NCI-H2196 (cell line): ENCODE data around the gene THAP4.
A peak's percentile ranks its signal among the peaks of the same experiment; 100 is the strongest.
"Not testable (repeated sequence)": the region's sequence is repeated elsewhere in the genome, so short reads cannot be mapped to it uniquely, and the experiment has no call there.

ENCODE experiments used
- DNase-seq: peaks from one replicate; lab custom pipeline; 2025; ENCODE audit not compliant: unreplicated experiment; lab: John Stamatoyannopoulos, UW

Gene THAP4

DNA sequence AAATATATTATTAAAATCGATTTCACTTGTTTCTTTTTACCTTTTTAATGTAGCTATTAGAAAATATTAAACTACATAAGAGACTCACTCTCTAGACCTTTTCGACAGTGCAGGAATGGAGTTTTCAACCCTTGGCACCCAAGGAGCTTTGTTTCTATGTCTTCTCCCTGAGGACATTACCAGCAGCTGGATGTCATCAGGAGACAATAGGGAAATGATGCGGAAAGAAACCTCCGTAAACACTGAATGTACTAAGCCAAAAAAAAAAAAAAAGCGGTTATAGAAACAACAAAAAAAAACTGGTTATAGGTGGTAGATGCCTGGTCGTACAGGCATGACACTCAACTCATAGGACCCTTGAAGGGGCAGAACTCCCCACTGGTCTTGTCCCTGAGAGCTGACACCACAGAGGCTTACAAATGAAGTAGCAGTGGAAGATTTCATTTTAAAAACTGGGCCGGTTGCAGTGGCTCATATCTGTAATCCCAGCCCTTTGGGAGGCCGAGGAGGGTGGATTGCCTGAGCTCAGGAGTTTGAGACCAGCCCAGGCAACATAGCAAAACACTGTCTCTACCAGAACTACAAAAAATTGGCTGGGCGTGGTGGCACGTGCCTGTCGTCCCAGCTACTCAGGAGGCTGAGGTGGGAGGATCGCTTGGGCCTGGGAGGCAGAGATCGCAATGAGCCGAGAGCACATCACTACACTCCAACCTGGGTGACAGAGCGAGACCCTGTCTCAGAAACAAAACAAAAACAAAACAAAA is 23.8 kb downstream of the THAP4 start:
- DNase-seq = no peak

DNA sequence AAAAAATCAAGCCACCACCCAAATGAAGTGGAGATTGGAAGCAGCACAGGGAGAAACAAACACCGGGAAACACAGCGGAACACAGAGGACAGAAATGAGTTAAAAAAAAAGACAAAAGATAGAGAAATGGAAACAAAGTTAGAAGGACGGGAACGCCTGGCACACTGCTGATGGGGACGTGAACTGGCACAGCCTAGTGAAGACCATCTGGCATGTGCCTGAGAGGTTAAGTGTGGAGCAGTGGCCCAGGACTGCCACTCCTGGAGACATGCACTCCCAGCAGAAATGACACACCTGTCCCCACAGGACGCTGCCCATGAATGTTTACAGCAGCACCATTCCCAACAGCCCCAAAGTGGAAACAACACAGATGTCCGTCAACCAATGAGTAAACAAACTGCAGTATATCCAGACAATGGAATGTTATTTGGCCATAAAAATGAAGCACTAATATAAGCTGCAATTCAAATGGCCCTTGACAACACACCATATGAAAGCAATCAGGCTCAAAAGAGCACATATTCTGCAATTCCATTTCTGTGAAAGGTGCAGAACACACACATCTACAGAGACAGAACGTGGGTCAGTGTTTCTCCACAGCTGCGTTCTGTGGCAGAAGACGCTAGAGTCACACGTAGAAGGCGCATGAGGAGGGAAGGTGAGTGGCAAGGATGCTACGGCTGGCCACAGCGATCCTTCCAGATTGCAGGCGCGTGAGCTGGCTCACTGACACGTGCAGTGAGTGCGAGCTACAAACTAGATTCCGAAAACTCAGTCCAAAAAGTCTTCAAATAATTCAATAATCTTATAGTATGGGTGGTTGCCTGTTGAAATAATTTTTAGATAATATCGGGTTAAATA is 24.6 kb downstream of the THAP4 start:
- no peak for DNase-seq

DNA sequence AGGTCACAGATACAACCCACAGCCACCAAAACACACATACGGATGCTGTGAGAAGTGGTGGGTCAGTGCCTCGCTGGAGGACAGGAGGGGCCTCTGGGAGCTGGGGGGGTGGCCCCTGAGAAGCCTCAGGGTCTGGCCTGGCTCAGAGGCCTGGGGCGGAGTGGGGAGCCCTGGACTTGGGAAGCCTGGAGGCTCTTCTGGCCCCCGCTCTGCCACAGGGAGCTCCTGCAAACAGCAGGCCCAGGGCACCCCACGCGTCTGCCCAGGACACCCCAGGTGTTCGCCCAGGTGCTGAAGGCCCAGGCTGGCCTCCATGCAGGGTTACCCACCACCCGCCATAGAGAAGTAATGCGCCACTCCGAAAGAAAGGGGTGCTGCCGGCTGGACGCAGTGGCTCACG is 25.9 kb downstream of the THAP4 start:
- no peak for DNase-seq

DNA sequence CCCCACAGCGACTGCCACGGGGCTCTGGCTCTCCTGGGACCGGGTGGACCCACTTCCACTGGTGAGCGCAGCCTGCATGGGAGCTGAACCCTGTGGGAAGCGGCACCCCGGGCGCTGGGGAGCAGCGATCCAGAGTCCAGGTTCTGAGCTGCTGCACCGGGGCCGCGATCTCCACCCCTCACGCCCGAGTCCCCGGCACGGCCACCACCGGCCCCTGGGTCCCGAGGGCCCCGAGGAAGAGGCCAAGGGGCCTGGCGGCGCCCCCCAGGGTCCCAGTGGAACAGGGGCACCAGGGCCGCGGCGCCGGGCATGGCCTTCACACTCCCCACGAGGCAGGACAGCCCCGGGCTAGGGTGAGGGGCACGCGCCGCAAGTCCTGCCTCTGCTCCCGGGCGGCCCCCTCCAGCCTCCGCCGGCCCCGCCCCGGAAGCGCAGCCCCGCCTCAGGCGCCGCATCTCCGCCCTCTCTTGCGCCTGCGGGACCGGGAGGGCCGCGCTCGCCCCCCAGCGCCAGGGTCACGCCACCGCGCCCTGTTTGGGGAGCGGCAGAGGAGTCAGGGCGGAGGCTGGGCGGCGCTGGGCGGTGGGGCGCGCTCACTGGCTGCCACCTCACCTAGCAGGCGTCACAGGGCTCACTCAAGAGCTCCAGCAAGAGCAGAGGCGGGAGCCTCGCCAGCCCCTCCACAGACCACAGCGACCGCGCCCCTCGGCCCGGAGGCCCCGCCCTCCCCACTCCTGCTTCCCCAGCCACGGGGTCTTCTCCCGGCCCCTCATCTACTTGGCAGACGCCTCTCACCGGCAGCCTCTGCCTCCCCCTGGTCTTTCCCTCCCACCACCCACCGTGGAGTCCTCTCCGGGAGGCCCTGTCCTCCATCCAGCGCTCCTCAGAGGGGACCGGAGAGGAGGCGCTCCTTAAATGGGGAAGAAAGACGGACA is 26.8 kb downstream of the THAP4 start:
- peak; percentile 45 for DNase-seq

DNA sequence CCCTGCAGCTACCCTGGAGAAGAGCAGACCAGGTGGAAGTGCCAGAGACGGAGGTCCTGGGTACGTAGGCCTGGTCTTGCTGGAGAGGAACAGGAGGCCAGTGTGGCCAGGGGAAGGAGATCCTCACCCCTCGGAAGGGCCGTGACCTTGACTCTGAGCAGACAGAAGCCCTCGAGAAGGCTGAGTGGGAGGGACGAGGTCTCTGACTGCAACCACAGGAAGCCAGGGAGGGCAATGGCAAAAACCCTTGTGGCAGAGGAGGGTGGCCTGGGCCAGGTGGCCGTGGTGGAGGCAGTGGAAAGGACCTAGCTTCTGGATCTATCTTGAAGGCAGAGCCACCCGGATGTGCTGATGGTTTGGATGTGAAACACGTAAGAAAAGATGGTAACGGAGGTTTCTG is 28.1 kb downstream of the THAP4 start:
- DNase-seq = no peak

DNA sequence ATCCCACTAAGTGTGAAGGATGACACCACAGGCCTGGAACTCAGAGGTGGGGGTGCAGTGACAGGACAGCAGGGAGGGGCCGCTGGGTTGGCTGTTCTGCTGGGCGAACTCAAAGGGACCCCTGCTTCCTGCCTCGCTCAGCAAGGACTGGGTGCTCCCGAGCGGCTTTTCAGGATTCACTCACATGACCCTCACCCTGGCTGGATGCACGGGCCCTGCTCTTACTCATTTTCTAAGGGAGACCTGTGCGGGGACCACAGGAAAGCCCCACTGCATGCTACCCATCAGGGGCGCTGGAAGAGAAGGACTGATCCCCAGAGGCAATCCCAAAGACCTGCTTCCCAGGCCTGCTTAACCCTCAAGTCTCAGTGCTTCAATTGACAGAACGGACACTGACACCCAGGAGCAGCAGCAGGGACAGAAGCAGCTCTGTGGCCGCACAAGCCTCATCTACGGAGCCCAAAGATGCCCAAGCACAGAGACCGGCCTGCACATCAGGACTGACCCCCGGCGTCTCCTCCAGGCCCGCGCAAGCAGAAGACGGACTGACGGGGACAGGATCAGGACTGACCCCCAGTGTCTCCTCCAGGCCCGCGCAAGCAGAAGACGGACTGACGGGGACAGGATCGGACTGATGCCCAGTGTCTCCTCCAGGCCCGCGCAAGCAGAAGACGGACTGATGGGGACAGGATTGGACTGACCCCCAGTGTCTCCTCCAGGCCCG is 29.6 kb downstream of the THAP4 start:
- DNase-seq = no peak

DNA sequence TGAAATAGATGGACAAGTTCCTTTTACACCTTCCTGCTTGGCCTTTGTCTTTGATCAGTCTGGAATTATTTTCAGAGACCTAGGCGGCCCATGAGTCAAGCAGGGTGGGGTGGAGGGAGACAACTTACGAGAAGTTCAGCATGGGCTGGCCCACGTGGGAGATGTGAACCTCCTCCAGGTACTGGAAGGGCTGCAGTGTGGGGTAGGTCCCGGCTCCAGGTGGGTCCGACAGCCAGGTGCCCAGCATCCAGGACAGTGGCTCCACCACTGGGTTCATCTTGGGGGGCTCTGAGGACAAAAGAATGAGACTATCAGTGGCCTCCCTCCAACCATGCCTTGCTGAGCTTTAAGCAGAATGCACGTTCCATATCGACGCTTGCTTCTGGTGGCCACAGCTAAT is 30.8 kb downstream of the THAP4 start:
- no peak for DNase-seq

DNA sequence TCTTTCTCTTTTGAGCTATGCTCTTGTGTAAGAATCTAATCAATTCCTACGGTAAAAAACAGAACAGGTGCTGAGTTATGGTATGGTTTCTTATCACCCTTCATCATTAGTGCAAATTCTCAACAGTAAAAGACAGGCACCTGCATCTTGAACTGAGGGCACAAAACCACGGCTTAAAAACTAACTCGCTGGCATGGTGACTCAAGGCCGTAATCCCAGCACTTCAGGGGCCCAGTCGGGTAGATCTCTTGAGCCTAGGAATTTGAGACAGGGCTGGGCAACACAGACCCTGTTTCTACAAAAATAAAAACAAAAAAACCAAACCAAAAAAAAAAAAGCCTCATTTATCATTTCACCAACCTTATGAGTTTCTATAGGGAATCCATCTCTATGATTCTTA is 33.3 kb downstream of the THAP4 start:
- DNase-seq = no peak

DNA sequence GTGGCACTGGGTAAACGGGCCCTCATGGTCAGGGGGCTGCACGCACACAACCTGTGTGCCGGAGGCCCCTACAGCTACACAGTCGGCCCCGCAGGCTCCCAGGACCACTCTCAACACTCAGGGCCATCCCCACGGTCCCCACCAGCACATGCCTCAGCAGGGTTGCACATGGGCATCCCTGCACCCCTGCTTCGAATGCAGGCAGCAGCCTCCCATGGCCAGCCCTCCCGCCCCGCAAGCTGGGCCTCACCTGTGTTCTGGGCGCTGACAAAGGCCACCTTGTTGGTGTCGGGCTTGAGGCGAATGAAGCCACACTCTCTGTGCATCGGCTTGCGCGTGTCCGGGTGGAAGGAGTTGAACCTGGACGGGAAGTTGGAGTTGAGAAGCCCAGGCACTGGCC is 34.2 kb downstream of the THAP4 start:
- no peak for DNase-seq

DNA sequence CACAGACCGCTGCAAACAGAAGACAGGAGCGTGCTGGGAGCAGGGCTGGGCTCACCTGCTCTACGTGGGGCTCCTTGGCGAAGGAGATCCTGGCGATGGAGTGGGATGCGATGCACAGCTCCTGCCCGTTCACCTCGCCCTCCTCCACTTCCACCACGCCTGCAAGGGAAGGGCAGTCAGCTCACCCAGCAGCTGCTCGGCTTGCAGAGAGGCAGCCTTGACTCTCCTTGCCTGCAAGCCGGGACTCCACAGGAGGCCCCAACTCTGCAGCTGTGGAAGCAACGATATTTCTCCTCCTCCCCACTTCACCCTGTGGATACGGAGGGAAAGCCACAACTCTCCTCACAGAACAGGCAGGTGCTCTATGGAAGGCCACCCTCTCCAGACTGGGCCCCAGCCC is 35.1 kb downstream of the THAP4 start:
- no peak for DNase-seq

DNA sequence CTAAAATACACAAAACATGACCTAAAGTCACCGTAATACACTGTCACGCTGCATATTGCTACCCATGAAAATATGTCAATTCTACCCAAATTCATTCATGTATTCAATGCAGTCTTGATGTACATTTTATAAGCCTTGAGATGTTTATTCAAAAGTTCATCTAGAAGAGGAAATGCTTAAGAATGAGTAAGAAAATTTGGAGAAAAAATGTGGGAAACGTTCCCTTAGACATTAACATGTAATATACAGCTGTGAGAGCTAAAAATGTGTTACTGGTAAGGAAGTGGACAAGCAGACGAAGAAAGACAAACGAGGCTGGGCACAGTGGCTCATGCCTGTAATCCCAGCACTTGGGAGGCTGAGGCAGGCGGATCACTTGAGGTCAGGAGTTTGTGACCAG is 37.3 kb downstream of the THAP4 start:
- DNase-seq = no peak

DNA sequence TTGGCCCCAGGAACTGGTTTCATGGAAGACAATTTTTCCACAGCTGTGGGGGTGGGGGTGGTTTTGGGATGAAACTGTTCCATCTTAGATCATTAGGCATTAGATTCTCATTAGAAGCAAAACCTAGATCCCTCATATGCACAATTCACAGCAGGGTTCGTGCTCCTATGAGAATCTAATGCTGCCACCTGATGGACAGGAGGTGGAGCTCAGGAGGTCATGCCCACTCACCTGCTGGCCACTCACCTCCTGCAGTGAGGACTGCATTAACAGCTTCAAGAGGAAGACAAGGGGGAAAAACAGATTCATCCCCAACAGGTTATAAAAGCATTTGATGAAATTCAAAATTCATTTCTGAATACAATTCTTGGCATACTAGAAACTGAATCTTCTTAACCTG is 38.5 kb downstream of the THAP4 start:
- peak; percentile 49 for DNase-seq

DNA sequence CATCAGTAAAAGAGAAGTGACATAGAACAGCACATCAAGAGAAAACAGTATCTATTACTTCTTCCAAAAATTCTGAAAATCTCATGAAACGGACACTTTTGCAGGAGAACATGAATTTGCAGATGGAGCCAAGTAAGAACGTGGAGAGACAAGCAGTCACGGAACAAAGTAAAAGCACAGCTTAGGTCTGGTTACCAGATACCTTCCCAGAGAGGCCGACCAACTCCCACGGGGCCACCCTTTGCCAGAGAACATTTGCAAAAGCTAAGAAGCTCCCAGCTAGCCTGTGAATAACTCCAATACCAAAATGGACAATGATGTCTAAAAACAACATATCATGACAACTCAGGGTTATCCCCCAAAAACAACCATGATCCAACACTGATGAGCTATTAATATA is 38.9 kb downstream of the THAP4 start:
- no peak for DNase-seq

DNA sequence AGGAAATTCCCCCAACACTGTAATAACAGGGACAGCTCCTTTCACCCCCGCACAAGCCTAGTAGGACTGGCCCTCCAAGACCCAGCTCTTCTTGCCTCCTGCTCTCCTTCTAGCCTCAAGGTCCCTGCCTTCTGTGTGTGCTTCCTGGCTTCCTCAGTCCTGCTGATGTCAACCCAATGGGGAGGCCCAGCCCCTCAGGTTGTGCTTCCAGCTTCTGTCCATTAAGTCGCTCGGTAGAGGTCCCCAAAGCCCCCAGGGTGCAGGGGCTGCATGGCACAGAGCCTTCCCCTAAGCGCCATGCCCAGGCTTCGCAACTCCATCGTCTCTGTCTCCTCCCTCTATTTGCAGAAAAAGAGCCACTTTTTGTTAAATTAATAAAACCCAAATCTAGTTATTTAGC is 39.4 kb downstream of the THAP4 start:
- DNase-seq = no peak

DNA sequence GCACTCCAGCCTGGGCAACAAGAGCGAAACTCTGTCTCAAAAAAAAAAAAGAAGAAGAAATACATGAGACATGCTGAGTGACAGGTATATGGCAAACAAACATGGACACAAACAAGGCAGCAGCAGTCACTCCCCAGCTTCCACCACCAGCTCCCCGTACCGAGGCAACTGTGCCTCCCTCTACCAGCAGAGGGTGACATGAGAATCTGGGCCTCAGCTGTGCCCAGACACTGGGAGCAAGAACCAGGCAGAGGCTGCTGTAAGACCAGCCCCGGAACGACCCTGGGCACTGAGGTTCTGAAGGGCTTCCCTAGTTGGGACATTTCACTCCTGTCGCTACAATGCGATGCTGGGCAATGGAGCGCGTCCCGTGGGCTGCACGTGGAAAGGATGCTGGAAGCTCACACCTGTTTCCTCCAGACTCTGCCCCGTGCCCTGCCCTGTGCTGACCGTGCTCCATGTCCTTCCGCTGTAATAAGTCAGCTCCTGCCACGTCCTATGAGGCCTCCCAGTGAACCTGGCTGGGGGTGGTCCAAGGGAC is 41.3 kb downstream of the THAP4 start:
- DNase-seq = peak; percentile 40

DNA sequence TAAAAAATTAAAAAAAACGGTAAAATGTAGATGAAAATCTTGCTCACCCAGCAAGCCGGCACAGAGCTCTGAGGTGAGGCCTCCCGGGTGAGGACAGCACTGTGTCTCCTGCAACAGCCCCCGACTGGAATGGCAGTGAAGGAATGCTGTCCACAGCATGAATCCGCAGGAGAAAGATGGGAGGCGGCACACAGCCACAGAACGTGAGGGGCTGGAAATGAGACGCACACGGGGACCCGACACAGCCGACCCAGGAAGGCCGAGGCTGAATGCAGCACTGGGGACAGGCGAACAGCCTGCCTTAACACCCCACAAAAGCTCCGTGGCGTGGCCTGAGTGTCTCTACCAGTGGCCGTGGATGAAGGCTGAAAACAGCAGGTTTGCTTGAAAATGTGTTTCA is 43.7 kb downstream of the THAP4 start:
- no peak for DNase-seq

DNA sequence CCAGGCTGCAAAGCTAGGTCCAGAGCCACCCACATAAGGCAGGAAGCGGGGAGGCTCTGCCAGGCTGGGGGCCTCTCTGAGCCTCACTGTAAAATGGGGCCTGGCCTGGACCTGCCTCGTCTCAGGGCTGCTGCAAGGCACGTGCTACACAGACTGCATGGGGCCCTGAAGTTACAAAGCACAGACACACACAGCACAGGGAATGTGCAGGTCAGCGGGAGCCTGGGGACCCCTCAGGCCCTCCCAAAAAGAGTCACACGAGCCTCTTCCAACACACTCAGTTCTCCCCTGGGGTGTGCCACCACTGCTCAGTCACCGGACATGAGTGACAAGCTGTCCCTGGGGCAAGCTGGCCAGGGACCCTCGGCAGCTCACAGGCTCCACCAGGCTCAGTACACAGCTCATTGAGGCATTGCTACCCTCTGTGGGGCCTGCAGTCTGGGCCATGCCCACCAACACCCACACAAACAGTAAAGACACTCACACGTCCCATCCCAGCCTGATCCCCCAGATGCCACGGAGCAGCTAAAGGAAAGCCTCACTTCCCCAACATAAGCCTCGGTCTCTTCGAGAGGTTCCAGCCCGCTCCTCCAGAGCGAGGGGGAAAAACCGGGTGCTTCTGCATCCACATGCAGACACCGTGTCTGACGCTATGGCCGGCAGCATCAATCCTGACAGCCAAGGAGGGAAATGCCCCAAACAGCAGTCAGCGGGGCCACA is 44.7 kb downstream of the THAP4 start:
- no peak for DNase-seq

DNA sequence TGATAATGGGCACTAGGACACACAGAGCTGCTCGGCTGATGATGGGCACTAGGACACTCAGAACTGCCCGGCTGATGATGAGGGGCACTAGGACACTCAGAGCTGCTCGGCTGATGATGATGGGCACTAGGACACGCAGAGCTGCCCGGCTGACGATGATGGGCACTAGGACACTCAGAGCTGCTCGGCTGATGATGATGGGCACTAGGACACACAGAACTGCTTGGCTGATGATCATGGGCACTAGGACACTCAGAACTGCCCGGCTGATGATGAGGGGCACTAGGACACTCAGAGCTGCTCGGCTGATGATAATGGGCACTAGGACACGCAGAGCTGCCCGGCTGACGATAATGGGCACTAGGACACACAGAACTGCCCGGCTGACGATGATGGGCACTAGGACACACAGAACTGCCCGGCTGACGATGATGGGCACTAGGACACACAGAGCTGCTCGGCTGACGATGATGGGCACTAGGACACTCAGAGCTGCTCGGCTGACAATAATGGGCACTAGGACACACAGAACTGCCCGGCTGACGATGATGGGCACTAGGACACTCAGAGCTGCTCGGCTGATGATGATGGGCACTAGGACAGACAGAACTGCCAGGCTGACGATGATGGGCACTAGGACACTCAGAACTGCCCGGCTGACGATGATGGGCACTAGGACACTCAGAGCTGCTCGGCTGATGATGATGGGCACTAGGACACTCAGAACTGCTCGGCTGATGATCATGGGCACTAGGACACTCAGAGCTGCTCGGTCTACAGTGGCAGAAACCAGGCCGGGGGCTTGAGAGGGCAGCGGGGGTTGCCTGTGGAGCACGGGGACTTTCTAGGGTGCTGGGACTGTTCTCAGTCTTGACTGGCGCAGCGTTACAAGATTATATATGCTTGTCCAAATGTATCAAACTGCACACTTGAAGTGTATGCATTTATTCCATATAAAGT is 46.2 kb downstream of the THAP4 start:
- DNase-seq = not testable (repeated sequence)

DNA sequence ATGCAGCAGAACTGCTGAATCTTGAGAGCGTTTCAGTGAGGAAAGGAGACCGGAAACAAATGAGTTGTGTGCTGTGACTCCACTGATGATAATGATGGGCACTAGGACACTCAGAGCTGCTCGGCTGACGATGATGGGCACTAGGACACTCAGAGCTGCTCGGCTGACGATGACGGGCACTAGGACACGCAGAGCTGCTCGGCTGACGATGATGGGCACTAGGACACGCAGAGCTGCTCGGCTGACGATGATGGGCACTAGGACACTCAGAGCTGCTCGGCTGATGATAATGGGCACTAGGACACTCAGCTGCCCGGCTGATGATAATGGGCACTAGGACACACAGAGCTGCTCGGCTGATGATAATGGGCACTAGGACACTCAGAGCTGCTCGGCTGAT is 47.1 kb downstream of the THAP4 start:
- DNase-seq = not testable (repeated sequence)
